GM18505 (cell line): Measurements from ENCODE around the gene BCL11A.

Source experiments
- ATAC-seq: cut with Tn5 transposase; IDR thresholded peaks from one replicate; pipeline ENCODE4 v1.9.1; 2021; ENCODE audit not compliant: unreplicated experiment
- POLR2A ChIP-seq: IDR thresholded peaks from 4 replicates; pipeline ENCODE4 v1.6.1; 2011; ENCODE audit warnings: borderline replicate concordance; ENCODE audit not compliant: insufficient read depth, insufficient read length; ENCODE audit errors: extremely low read depth

BCL11A gene

GRCh38 chr2:60496475-60496874, 57.0 kb downstream of the BCL11A start:
- ATAC-seq, result no peak
- no peak for TF ChIP-seq POLR2A

DNA sequence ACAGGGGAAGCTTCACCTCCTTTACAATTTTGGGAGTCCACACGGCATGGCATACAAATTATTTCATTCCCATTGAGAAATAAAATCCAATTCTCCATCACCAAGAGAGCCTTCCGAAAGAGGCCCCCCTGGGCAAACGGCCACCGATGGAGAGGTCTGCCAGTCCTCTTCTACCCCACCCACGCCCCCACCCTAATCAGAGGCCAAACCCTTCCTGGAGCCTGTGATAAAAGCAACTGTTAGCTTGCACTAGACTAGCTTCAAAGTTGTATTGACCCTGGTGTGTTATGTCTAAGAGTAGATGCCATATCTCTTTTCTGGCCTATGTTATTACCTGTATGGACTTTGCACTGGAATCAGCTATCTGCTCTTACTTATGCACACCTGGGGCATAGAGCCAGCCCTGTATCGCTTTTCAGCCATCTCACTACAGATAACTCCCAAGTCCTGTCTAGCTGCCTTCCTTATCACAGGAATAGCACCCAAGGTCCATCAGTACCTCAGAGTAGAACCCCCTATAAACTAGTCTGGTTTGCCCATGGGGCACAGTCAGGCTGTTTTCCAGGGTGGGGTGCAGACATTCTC, 58.3 kb downstream of the BCL11A start:
- no peak for ATAC-seq
- TF ChIP-seq POLR2A, result no peak

DNA sequence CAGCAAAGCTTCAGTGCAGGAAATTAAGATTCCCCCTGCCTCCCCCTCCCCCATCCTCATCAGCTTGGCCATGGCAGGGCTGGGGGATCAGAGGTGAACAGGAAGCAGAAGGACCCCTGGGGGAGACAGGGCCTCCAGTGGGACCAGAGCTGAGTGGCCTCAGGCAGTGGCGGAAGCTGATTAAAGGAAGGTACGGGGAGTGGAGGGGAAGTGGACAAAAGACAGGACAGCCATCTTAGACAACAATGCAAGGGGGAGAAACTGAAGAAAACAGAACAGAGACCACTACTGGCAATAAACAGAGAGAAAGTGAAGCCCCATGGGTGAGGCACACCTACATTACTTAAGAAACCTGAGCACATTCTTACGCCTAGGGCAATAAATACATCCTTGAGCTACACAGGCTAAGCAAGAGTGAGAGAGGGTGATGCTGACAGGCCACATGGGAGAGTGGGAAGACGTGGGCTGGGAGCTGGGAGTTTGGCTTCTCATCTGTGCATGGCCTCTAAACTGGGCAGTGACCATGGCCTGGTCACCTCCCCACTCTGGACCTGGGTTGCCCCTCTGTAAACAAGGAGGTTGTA, 59.6 kb downstream of the BCL11A start:
- no peak for TF ChIP-seq POLR2A
- no peak for ATAC-seq

GRCh38 chr2:60492548-60492947, 60.9 kb downstream of the BCL11A start:
- peak; percentile 57 for ATAC-seq
- no peak for TF ChIP-seq POLR2A

DNA sequence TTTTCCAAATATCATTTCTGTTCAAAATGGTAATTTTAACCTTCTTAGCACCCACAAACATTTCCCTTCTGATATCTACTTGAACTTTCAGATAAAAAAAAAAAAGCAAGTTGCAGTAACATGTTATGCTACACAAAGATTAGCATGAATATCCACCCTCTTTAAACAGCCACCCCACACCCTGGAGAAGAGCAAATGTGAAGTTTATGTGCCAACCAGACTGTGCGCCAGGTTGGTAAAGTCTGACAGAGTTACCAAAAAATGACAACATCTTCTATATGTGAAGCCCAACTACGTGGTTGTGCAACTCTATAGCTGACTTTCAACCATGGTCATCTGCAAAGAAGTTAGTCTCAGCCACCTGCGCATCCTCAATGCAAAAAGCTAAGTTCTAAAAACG, 62.6 kb downstream of the BCL11A start:
- no peak for TF ChIP-seq POLR2A
- ATAC-seq, result no peak

DNA sequence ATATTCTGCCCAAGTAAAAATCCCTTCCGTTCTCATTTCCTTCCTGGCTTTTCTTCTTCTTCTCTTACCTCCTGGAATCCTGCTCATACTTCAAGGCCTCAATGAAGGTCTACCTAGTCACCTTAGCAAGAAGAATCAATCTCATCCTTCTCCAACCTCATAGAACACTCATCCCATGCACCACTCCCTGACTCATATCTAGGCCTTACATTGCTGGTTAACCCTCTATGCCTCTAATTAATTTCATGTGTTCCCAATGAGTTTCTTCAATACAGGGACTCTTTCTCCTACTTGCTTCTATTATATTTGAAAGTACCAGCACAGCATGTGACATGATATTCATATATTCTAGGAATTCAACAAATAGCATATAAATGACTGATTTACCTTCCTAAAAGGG, 63.0 kb downstream of the BCL11A start:
- TF ChIP-seq POLR2A, result no peak
- no peak for ATAC-seq

DNA sequence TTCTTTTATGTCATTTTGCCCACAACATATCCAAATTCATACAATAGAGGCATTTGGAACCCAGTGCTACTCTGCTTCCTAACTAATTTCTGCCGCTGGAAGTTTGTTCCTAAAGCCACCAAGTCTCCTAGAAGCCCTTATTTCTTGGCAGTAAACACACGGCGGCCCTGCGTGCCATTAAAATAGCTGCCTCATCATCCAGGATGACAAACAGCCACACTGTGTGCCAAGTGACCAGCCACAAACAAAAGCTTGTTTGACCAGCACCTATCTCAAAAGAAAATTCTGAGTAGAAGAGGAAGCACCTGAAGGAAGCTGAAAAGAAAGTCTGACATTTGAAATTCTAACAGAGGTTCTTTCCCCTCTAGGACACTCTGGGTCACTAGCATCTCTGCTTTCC, 64.2 kb downstream of the BCL11A start:
- no peak for TF ChIP-seq POLR2A
- ATAC-seq, result no peak

DNA sequence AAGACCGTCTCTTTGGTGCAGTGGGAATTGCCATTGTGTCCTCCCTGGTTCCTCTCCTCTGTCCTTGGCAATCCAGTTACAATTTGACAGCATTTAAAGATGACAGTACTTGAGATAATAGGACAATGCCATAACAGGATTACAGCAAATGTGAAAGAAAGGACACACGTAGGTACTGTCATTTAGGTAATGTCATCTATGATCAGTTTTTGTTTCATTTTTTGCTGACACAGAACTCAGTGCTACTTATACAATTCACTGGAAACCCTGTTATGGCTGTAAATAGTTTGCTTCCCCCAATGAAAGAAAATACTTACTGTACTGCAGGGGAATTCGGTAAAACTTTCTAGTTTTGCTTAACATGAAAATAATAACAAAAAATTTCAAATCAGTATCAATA, 65.2 kb downstream of the BCL11A start:
- no peak for TF ChIP-seq POLR2A
- ATAC-seq, result no peak

DNA sequence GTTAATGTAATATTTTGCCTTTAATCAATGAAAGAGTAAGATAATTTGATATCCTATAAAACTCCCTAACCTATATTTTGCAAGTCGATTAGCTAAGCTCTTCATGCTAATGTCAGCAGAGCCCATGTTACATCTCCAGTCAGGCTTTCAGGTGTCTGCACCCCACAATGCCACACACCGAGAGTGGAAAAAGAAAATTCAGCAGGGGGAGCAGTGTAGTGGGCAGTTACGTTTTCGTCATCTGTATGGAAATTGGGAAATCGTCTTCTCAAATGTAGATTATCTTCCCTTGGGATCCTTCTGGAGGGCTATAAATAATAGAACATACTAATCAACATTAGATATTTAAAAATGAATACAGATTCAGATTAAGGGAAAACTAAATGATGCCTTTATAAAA, 66.3 kb downstream of the BCL11A start:
- no peak for ATAC-seq
- TF ChIP-seq POLR2A, result no peak

- TF ChIP-seq POLR2A, result no peak
- ATAC-seq, result no peak
Measured at GRCh38 chr2:60486551-60486950, 66.9 kb downstream of the BCL11A start.

GRCh38 chr2:60486067-60486466, 67.4 kb downstream of the BCL11A start:
- ATAC-seq, result no peak
- TF ChIP-seq POLR2A, result no peak

- TF ChIP-seq POLR2A, result no peak
- no peak for ATAC-seq
Measured at GRCh38 chr2:60485550-60485949, 67.9 kb downstream of the BCL11A start.

GRCh38 chr2:60485055-60485454, 68.4 kb downstream of the BCL11A start:
- no peak for ATAC-seq
- TF ChIP-seq POLR2A, result no peak

DNA sequence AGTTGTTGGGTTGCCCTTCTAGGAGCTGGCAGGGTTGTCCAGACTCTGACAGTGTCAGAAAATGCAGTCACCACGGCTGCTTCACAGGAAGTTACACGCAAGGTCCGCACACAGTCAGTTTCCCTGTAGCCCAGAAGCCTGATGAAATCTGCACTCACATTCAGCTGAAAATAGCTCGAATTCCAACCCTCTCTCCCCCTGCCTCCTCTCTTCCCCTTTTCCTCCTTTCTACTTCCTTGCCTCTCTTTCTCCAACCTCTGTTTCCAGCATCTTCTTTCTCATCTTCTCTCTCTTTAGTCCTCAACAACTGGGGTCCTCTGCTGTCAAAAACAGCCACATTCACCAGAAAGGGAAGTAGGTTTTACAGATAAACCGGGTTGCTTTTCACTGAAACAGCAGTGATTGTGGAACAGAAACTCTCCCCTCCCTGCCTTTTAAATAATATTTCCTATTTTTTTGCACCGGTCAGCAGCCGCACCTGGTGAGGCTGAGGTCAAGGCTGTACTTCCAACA, 69.3 kb downstream of the BCL11A start:
- no peak for ATAC-seq
- no peak for TF ChIP-seq POLR2A
